Esophagus muscularis mucosa (tissue), 4 donors: ENCODE data around the gene TAP1. TPM values are rescaled to one million over a fixed set of nuclear protein-coding genes. Genes with fewer than 3 reads are reported as not detected.
A peak's percentile ranks its signal among the peaks of the same experiment; 100 is the strongest.
"Not testable (repeated sequence)": the region's sequence is repeated elsewhere in the genome, so short reads cannot be mapped to it uniquely, and the experiment has no call there.

ENCODE experiments used
- DNase-seq: peaks from one replicate; pipeline ENCODE4 v3.0.0-alpha.2; 2017; ENCODE audit errors: extremely low spot score
- H3K27ac ChIP-seq, 4 donors: fragments of 200-600 bp; sonication (generic); replicated peaks in 1 of 4; 1 replicate in 3 of 4; 2 replicates in 1 of 4; pipeline ENCODE4 v1.5.1; 2016 to 2019; ENCODE audit warnings: mild to moderate bottlenecking in 1 of 4
- H3K27me3 ChIP-seq, 4 donors: fragments of 200-600 bp; sonication (generic); one replicate each; pipeline versions ENCODE4 v1.5.1 to v1.6.0; 2016 to 2019
- H3K36me3 ChIP-seq, 4 donors: fragments of 200-600 bp; sonication (generic); one replicate each; pipeline ENCODE4 v1.5.1; 2016 to 2019
- H3K4me1 ChIP-seq, 4 donors: fragments of 200-600 bp; sonication (generic); one replicate each; pipeline ENCODE4 v1.5.1; 2016 to 2019
- H3K4me3 ChIP-seq, 4 donors: fragments of 200-600 bp; sonication (generic); 1 replicate in 2 of 4; 2 replicates in 2 of 4; pipeline ENCODE4 v1.5.1; 2016 to 2019; ENCODE audit warnings: mild to moderate bottlenecking in 4 of 4, moderate library complexity in 1 of 4
- H3K9me3 ChIP-seq, 4 donors: fragments of 200-600 bp; sonication (generic); 1 replicate in 3 of 4; 2 replicates in 1 of 4; pipeline ENCODE4 v1.5.1; 2016 to 2019
- EP300 ChIP-seq: sonication (generic); formaldehyde crosslinking; IDR thresholded peaks from one replicate; pipeline ENCODE4 v1.6.1; 2017; ENCODE audit warnings: antibody characterized with exemption
- POLR2A ChIP-seq: fragments of 450-650 bp; IDR thresholded peaks from one replicate; pipeline ENCODE4 v1.6.1; 2017; ENCODE audit warnings: antibody characterized with exemption, moderate library complexity, mild to moderate bottlenecking, low read depth
- POLR2AphosphoS5 ChIP-seq, 2 donors: sonication (generic); formaldehyde crosslinking; IDR thresholded peaks; one replicate each; pipeline ENCODE4 v1.6.1; 2017; ENCODE audit warnings: antibody characterized with exemption in 2 of 2
- WGBS: methylation state at CpG from one replicate; pipeline ENCODE4 v1.1.5; 2018; 5-methylcytosine and 5-hydroxymethylcytosine counted together
- intact Hi-C: fragments of 100-400 bp; cut with DNase I; formaldehyde crosslinking; loops from one replicate; pipeline ENCODE4 v1.15.1; 2023
- total RNA-seq, 4 donors: library from RNA; depleted of rRNA; stranded (reverse); fragments of >200 nt; gene quantifications; one replicate each; pipeline versions ENCODE4 v1.1.0 to v1.2.1, GENCODE V29; 2016
- TF ChIP-seq, protein P1 (sequence below), 3 experiments: fragments of 200-600 bp in 2 of 3; fragments of 450-650 bp in 1 of 3; sonication (generic) in 2 of 3; IDR thresholded peaks; one replicate each; pipeline ENCODE4 v1.5.1; 2017 to 2019; ENCODE audit warnings: antibody characterized with exemption in 3 of 3, mild to moderate bottlenecking in 2 of 3, moderate library complexity in 1 of 3

Gene TAP1
- total RNA-seq, 4 donors from 2014 or later = 28.7 to 45.7 (median 34.8) TPM

DNA sequence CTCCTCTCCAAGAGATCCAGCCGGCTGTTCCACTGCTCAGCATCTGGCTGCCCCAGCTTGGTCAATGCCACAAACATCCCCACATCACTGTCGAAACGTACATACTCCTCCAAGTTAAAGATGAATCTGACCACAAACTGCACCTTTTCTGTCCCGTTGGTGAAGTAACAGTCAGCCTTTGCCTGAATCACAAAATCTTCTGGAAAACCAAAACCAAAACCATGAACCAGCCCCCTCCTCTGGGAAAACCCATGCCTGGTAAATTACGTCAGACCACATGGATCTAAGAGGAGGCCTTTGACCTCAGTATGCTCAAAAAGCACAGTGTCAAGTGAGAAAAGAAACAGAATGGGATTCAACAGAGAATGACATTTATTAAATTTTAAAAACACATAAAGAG is 38.4 kb downstream of the TAP1 start:
- intact Hi-C loops = no loop called here
- Histone ChIP-seq H3K9me3 (no peaks in the 10 kb centered on the region), H3K27me3 (peaks cover 0 to 19% (median 0%) of the 10 kb centered on the region in 4 donors), H3K27ac (no peak overlapping the region), H3K4me3 (no peak overlapping the region), H3K36me3 (no peaks in the 10 kb centered on the region), H3K4me1 (no peaks in the 10 kb centered on the region)
- DNase-seq = peak; percentile 45
- TF ChIP-seq, protein P1, sequence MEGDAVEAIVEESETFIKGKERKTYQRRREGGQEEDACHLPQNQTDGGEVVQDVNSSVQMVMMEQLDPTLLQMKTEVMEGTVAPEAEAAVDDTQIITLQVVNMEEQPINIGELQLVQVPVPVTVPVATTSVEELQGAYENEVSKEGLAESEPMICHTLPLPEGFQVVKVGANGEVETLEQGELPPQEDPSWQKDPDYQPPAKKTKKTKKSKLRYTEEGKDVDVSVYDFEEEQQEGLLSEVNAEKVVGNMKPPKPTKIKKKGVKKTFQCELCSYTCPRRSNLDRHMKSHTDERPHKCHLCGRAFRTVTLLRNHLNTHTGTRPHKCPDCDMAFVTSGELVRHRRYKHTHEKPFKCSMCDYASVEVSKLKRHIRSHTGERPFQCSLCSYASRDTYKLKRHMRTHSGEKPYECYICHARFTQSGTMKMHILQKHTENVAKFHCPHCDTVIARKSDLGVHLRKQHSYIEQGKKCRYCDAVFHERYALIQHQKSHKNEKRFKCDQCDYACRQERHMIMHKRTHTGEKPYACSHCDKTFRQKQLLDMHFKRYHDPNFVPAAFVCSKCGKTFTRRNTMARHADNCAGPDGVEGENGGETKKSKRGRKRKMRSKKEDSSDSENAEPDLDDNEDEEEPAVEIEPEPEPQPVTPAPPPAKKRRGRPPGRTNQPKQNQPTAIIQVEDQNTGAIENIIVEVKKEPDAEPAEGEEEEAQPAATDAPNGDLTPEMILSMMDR (IDR thresholded peaks at IDR 0.05) = no peak
- no peak for TF ChIP-seq POLR2AphosphoS5 (IDR thresholded peaks at IDR 0.05)
- TF ChIP-seq POLR2A = no peak
- WGBS = 54% methylated on average over 5 of the region's 5 CpGs

DNA sequence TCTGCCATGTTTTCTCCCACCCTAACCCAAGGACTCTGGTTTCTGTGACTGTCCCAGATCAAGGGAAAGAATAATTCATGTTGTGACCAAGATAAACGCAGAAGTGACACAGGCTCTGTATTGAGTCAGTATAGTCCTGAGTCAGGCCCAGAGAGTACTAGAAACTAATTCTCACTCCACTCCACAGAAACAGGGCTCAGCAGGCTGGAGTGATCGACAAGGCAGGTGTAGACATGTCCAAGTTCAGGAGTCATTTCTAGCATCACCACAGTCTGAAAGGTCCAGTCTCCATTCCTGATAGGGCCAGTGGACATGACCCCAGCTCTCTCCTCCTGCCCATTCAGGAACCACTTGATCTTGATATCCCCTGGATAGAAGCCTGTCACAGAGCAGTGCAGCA is 39.4 kb downstream of the TAP1 start:
- peak; percentile 72 for DNase-seq
- 88% methylated on average over 2 of the region's 2 CpGs for WGBS
- Histone ChIP-seq H3K4me1 (no peaks in the 10 kb centered on the region), H3K9me3 (no peaks in the 10 kb centered on the region), H3K36me3 (no peaks in the 10 kb centered on the region), H3K27ac (no peak overlapping the region), H3K4me3 (no peak overlapping the region), H3K27me3 (peaks cover 0 to 19% (median 0%) of the 10 kb centered on the region in 4 donors)
- intact Hi-C loops = no loop called here
- TF ChIP-seq EP300 = no peak
- TF ChIP-seq POLR2AphosphoS5 (IDR thresholded peaks at IDR 0.05) = no peak

DNA sequence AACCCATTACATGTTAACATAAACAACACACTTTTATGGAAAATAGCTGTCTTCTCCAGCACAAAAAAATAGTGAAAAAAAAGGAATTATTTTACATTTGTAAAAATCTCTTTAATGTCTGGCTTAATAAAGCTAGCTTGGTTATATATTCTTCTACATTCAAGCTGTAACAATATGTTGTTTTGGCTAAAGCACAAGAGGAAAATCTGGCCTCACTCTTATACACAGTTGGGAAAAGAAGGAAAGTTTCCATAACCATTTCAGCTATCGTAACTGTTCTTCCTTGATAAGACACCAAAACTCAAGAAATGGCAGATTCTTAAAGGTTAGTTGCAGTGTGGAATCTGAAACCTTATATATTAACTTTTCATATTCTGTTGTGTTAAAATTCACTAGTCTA is 44.3 kb downstream of the TAP1 start:
- no peak overlapping the region for H3K4me3 ChIP-seq
- H3K36me3 ChIP-seq = no peaks in the 10 kb centered on the region
- H3K4me1 ChIP-seq = no peaks in the 10 kb centered on the region
- H3K27ac ChIP-seq = no peak overlapping the region
- intact Hi-C loops = no loop called here
- DNase-seq = no peak
- peaks cover 0 to 25% (median 0%) of the 10 kb centered on the region in 4 donors for H3K27me3 ChIP-seq
- H3K9me3 ChIP-seq = no peaks in the 10 kb centered on the region
- TF ChIP-seq, protein P1 (IDR thresholded peaks at IDR 0.05) = no peak
- TF ChIP-seq POLR2AphosphoS5 (IDR thresholded peaks at IDR 0.05) (no peak), EP300 (no peak), POLR2A (no peak)
- WGBS = 51% methylated on average over 1 of the region's 1 CpG

DNA sequence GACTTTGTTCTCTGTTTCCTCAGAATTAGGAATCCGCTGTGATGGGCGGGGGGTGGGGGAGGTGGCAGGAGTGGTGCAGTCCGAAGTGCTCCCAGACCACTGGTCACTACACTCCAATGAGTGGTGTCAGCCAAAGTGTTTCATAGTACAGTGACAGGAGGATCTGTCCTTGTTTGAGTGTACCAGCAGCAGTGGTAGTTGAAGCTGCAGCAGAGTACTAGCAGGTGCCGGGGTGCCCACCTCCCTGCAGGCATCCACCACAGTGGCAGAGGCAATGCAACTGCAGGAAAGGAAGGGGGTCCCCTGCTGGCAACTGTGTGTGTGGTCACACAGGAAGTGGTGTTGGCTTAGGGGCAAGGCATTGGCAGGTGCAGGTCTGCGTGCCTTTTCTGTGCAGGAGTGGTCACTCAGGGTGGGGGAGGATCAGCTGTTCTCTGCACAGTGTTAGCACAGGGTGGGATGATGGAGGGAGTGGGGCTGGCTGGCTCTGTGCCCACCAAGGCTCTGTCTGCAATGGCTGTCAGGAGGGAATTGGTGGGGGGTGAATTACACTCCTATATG is 46.4 kb downstream of the TAP1 start:
- H3K4me1 ChIP-seq = no peaks in the 10 kb centered on the region
- no peaks in the 10 kb centered on the region for H3K36me3 ChIP-seq
- WGBS = 80% methylated on average over 3 of the region's 5 CpGs
- intact Hi-C loops = no loop called here
- H3K27ac ChIP-seq = no peak overlapping the region
- H3K27me3 ChIP-seq = peaks cover 0 to 24% (median 0%) of the 10 kb centered on the region in 4 donors
- no peak for DNase-seq
- TF ChIP-seq EP300 (no peak), POLR2A (no peak), POLR2AphosphoS5 (IDR thresholded peaks at IDR 0.05) (no peak)
- TF ChIP-seq, protein P1 (IDR thresholded peaks at IDR 0.05) = no peak
- H3K9me3 ChIP-seq = no peaks in the 10 kb centered on the region
- H3K4me3 ChIP-seq = no peak overlapping the region

DNA sequence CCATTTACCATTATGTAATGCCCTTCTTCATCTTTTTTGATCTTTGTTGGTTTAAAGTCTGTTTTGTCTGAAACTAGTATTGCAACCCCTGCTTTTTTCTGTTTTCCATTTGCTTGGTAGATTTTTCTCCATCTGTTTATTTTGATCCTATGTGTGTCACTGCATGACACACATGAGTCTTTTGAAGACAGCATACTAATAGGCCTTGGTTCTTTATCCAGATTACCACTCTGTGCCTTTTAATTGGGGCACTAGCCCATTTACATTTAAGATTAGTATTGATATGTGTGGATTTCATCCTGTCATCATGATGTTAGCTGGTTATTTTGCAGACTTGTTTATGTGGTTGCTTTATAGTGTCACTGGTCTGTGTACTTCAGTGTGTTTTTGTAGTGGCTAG is 48.1 kb downstream of the TAP1 start:
- H3K36me3 ChIP-seq, H3K4me3 ChIP-seq, intact Hi-C loops, H3K9me3 ChIP-seq, H3K4me1 ChIP-seq, H3K27ac ChIP-seq, DNase-seq: not testable (repeated sequence)
- peaks cover 0 to 32% (median 0%) of the 10 kb centered on the region in 4 donors for H3K27me3 ChIP-seq

DNA sequence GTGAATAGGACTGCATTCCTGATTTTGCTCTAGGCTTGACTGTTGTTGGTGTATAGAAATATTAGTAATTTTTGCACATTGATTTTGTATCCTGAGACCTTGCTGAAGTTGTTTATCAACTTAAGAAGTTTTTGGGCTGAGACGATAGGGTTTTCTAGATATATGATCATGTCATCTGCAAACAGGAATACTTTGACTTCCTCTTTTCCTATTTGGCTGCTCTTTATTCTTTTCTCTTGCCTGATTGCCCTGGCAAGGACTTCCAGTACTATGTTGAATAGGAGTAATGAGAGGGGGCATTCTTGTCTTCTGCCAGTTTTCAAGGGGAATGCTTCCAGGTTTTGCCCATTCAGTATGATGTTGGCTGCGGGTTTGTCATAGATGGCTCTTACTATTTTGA is 50.1 kb downstream of the TAP1 start:
- Histone ChIP-seq H3K27ac (no peak overlapping the region), H3K36me3 (no peaks in the 10 kb centered on the region), H3K27me3 (peaks cover 0 to 45% (median 0%) of the 10 kb centered on the region in 4 donors), H3K4me1 (no peaks in the 10 kb centered on the region), H3K4me3 (no peak overlapping the region), H3K9me3 (peaks cover 0 to 7% (median 2%) of the 10 kb centered on the region in 4 donors)
- WGBS = 55% methylated on average over 2 of the region's 2 CpGs
- intact Hi-C loops = no loop called here
- TF ChIP-seq EP300 (no peak), POLR2A (no peak), POLR2AphosphoS5 (IDR thresholded peaks at IDR 0.05) (no peak)
- TF ChIP-seq, protein P1 (IDR thresholded peaks at IDR 0.05) = no peak
- no peak for DNase-seq
